GM13977 (cell line): ENCODE measurements around the gene SV2B.

ENCODE experiments used
- DNase-seq: peaks from one replicate; pipeline ENCODE4 v3.0.0; 2012; ENCODE audit warnings: low spot score
- in situ Hi-C: fragments of 300-500 bp; cut with MboI; formaldehyde crosslinking; loops from one replicate; pipeline ENCODE4 v1.12.0; 2022; ENCODE audit warnings: low sequenced_read_pairs, low pct_unique_long_range_greater_than_20kb, mixed read lengths, inconsistent platforms; ENCODE audit not compliant: unreplicated experiment
- TF ChIP-seq, protein P1 (sequence below): IDR thresholded peaks from 2 replicates; pipeline ENCODE4 v1.5.1; 2012; ENCODE audit warnings: mild to moderate bottlenecking, control low read depth; ENCODE audit not compliant: insufficient read depth; ENCODE audit errors: extremely low read depth, missing control alignments

Gene SV2B

DNA sequence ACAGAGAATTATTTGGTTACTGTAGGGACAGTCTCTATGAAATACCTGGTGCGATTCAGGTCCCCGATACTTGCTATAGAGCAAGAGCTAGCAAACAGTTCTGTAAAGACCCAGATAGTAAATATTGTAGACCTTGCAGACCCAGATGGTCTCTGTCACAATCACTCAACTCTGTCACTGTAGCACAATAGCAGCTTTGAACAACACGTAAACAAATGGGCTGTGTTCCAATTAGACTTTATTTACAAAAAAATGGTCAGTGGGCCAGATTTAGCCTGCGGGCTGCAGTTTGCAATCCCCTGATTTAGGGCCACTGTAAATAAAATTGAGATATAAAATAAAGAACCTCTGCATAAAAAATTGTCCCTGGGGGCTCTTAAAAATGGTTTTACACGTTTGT is 127.7 kb downstream of the SV2B start:
- no peak for DNase-seq
- in situ Hi-C loops = no loop called here
- TF ChIP-seq, protein P1, sequence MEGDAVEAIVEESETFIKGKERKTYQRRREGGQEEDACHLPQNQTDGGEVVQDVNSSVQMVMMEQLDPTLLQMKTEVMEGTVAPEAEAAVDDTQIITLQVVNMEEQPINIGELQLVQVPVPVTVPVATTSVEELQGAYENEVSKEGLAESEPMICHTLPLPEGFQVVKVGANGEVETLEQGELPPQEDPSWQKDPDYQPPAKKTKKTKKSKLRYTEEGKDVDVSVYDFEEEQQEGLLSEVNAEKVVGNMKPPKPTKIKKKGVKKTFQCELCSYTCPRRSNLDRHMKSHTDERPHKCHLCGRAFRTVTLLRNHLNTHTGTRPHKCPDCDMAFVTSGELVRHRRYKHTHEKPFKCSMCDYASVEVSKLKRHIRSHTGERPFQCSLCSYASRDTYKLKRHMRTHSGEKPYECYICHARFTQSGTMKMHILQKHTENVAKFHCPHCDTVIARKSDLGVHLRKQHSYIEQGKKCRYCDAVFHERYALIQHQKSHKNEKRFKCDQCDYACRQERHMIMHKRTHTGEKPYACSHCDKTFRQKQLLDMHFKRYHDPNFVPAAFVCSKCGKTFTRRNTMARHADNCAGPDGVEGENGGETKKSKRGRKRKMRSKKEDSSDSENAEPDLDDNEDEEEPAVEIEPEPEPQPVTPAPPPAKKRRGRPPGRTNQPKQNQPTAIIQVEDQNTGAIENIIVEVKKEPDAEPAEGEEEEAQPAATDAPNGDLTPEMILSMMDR = no peak

- TF ChIP-seq, protein P1 = no peak
- no peak for DNase-seq
- in situ Hi-C loops = no loop called here
Measured at GRCh38 chr15:91228383-91228782, 128.3 kb downstream of the SV2B start.

- DNase-seq = no peak
- TF ChIP-seq, protein P1 = no peak
- in situ Hi-C loops = no loop called here
Measured at GRCh38 chr15:91228890-91229289, 128.8 kb downstream of the SV2B start.

- DNase-seq = no peak
- in situ Hi-C loops = no loop called here
- TF ChIP-seq, protein P1 = no peak
Measured at GRCh38 chr15:91231703-91232102, 131.6 kb downstream of the SV2B start.

DNA sequence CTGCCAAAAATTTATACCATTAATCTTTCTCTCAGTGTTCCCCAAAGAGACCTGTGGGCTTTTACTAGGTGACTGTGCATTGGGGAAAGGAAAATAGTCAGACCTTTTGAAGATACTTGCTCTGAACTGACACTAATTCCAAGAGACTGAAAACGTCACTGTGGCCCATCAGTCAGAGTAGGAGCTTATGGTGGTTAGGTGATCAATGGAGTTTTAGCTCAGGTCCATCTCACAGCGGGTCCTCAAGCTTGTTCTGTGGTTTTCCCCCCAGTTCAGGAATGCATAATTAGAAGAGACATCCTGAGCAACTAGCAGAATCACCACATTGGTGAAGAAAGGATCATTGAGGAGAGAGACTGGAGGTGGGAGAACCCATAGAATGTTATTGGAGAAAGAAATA is 134.7 kb downstream of the SV2B start:
- in situ Hi-C loops = no loop called here
- TF ChIP-seq, protein P1 = no peak
- no peak for DNase-seq

GRCh38 chr15:91235376-91235775 is 135.3 kb downstream of the SV2B start:
- no peak for DNase-seq
- TF ChIP-seq, protein P1 = no peak
- in situ Hi-C loops = no loop called here

GRCh38 chr15:91237445-91237844 is 137.4 kb downstream of the SV2B start:
- TF ChIP-seq, protein P1 = no peak
- in situ Hi-C loops = no loop called here
- DNase-seq = no peak
